HEK293 (cell line): Measurements from ENCODE around the gene NME5.

Source experiments
- CTCF ChIA-PET: fragments of 350-600 bp; formaldehyde crosslinking; extraction: SDS; loops from one replicate; lab custom pipeline; 2021; ENCODE audit warnings: antibody characterized with exemption; lab: Yijun Ruan, JAX
- POLR2A ChIA-PET: fragments of 300-600 bp; formaldehyde crosslinking; extraction: SDS; loops from one replicate; lab custom pipeline; 2020; ENCODE audit warnings: antibody characterized with exemption, inconsistent platforms; lab: Yijun Ruan, JAX
- H3K27ac ChIP-seq: fragments of 200-500 bp; sonication (Bioruptor generic); 2 replicates; pipeline ENCODE4 v1.5.1; 2014; ENCODE audit warnings: low read depth, low read length, control low read depth, inconsistent platforms; ENCODE audit errors: extremely low read depth
- H3K36me3 ChIP-seq, 2 experiments: fragments of 200-500 bp in 1 of 2; sonication (Bioruptor generic) in 1 of 2; 1 replicate in 1 of 2; 2 replicates in 1 of 2; pipeline ENCODE4 v1.5.1; 2014 to 2017; ENCODE audit warnings: inconsistent platforms in 2 of 2, low read length in 2 of 2; ENCODE audit not compliant: control insufficient read depth in 2 of 2, insufficient read depth in 1 of 2
- H3K4me1 ChIP-seq: fragments of 200-500 bp; sonication (Bioruptor generic); 2 replicates; pipeline ENCODE4 v1.5.1; 2014; ENCODE audit warnings: mild to moderate bottlenecking, low read length, inconsistent platforms; ENCODE audit not compliant: control insufficient read depth, insufficient read depth
- H3K4me3 ChIP-seq: 2 replicates; pipeline ENCODE4 v1.5.1; 2011; ENCODE audit warnings: low read depth, mild to moderate bottlenecking, control low read depth, low read length, moderate library complexity
- H3K9me3 ChIP-seq: fragments of 200-500 bp; sonication (Bioruptor generic); 2 replicates; pipeline ENCODE4 v1.5.1; 2014; ENCODE audit warnings: low read depth, low read length, inconsistent platforms; ENCODE audit not compliant: control insufficient read depth, insufficient read depth
- HOXA7 ChIP-seq: sonication (generic); formaldehyde crosslinking; IDR thresholded peaks from 2 replicates; pipeline ENCODE4 v1.8.1; 2022; ENCODE audit warnings: missing genetic modification reagents, borderline replicate concordance
- KLF10 ChIP-seq: fragments of 450-650 bp; IDR thresholded peaks from 2 replicates; pipeline ENCODE4 v1.5.1; 2018; ENCODE audit warnings: missing biosample characterization, mild to moderate bottlenecking, missing genetic modification characterization
- KLF7 ChIP-seq: fragments of 450-650 bp; formaldehyde crosslinking; IDR thresholded peaks from 2 replicates; pipeline ENCODE4 v1.5.1; 2016; ENCODE audit warnings: missing biosample characterization, missing genetic modification characterization, borderline replicate concordance
- OSR2 ChIP-seq: fragments of 450-650 bp; formaldehyde crosslinking; IDR thresholded peaks from 2 replicates; pipeline ENCODE4 v1.5.1; 2016; ENCODE audit warnings: missing biosample characterization, missing genetic modification characterization
- PATZ1 ChIP-seq: fragments of 450-650 bp; formaldehyde crosslinking; IDR thresholded peaks from 2 replicates; pipeline ENCODE4 v1.5.1; 2016; ENCODE audit warnings: missing biosample characterization, missing genetic modification characterization
- ZBTB7A ChIP-seq: fragments of 450-650 bp; formaldehyde crosslinking; IDR thresholded peaks from 2 replicates; pipeline ENCODE4 v1.5.1; 2016; ENCODE audit warnings: low read depth, missing biosample characterization, missing genetic modification characterization
- ZFHX2 ChIP-seq: fragments of 450-650 bp; formaldehyde crosslinking; conservative IDR thresholded peaks from 2 replicates; pipeline ENCODE4 v1.5.1; 2016; ENCODE audit warnings: missing biosample characterization, missing genetic modification characterization
- ZNF138 ChIP-seq: fragments of 450-650 bp; formaldehyde crosslinking; IDR thresholded peaks from 2 replicates; pipeline ENCODE4 v1.5.1; 2016; ENCODE audit warnings: missing biosample characterization, missing genetic modification characterization, borderline replicate concordance
- ZNF146 ChIP-seq: fragments of 450-650 bp; formaldehyde crosslinking; IDR thresholded peaks from 2 replicates; pipeline ENCODE4 v1.5.1; 2016; ENCODE audit warnings: missing biosample characterization, missing genetic modification characterization
- ZNF24 ChIP-seq: fragments of 450-650 bp; formaldehyde crosslinking; IDR thresholded peaks from 2 replicates; pipeline ENCODE4 v1.5.1; 2016; ENCODE audit warnings: missing biosample characterization, missing genetic modification characterization
- ZNF335 ChIP-seq: fragments of 450-650 bp; formaldehyde crosslinking; conservative IDR thresholded peaks from 2 replicates; pipeline ENCODE4 v1.5.1; 2016; ENCODE audit warnings: missing biosample characterization, missing genetic modification characterization
- ZNF341 ChIP-seq: fragments of 450-650 bp; formaldehyde crosslinking; IDR thresholded peaks from 2 replicates; pipeline ENCODE4; 2016; ENCODE audit warnings: low read depth, missing biosample characterization, missing genetic modification characterization
- ZNF37A ChIP-seq: fragments of 450-650 bp; IDR thresholded peaks from 2 replicates; pipeline ENCODE4 v1.5.1; 2018; ENCODE audit warnings: missing biosample characterization, missing genetic modification characterization
- ZNF423 ChIP-seq: fragments of 450-650 bp; formaldehyde crosslinking; IDR thresholded peaks from 2 replicates; pipeline ENCODE4 v1.5.1; 2016; ENCODE audit warnings: missing biosample characterization, missing genetic modification characterization
- ZNF571 ChIP-seq: fragments of 450-650 bp; formaldehyde crosslinking; IDR thresholded peaks from 2 replicates; pipeline ENCODE4 v1.5.0; 2017; ENCODE audit warnings: missing biosample characterization, missing genetic modification characterization
- ZNF623 ChIP-seq: fragments of 450-650 bp; formaldehyde crosslinking; IDR thresholded peaks from 2 replicates; pipeline ENCODE4 v1.5.1; 2016; ENCODE audit warnings: missing biosample characterization, missing genetic modification characterization
- ZNF660 ChIP-seq: fragments of 450-650 bp; IDR thresholded peaks from 2 replicates; pipeline ENCODE4 v1.5.1; 2018; ENCODE audit warnings: missing biosample characterization, mild to moderate bottlenecking, missing genetic modification characterization
- ZNF843 ChIP-seq: fragments of 450-650 bp; formaldehyde crosslinking; IDR thresholded peaks from 2 replicates; pipeline ENCODE4 v1.5.1; 2016; ENCODE audit warnings: missing biosample characterization, missing genetic modification characterization
- ZSCAN23 ChIP-seq: fragments of 450-650 bp; formaldehyde crosslinking; IDR thresholded peaks from 2 replicates; pipeline ENCODE4 v1.5.1; 2016; ENCODE audit warnings: missing biosample characterization, missing genetic modification characterization
- ZSCAN4 ChIP-seq: fragments of 450-650 bp; formaldehyde crosslinking; IDR thresholded peaks from 2 replicates; pipeline ENCODE4 v1.5.1; 2017; ENCODE audit warnings: missing biosample characterization, missing genetic modification characterization
- ZXDB ChIP-seq: fragments of 450-650 bp; formaldehyde crosslinking; IDR thresholded peaks from 2 replicates; pipeline ENCODE4 v1.5.1; 2016; ENCODE audit warnings: missing biosample characterization, missing genetic modification characterization
- TF ChIP-seq, protein P1 (sequence below): fragments of 450-650 bp; formaldehyde crosslinking; IDR thresholded peaks from 2 replicates; pipeline ENCODE4 v1.5.1; 2016; ENCODE audit warnings: missing biosample characterization, missing genetic modification characterization
- TF ChIP-seq, protein P2 (sequence below): fragments of 450-650 bp; formaldehyde crosslinking; IDR thresholded peaks from 2 replicates; pipeline ENCODE4 v1.5.1; 2016; ENCODE audit warnings: missing biosample characterization, missing genetic modification characterization
- TF ChIP-seq, protein P3 (sequence below): fragments of 450-650 bp; formaldehyde crosslinking; IDR thresholded peaks from 2 replicates; pipeline ENCODE4 v1.5.1; 2016; ENCODE audit warnings: missing biosample characterization, missing genetic modification characterization, low read depth
- TF ChIP-seq, protein P4 (sequence below): fragments of 450-650 bp; formaldehyde crosslinking; IDR thresholded peaks from 2 replicates; pipeline ENCODE4; 2016; ENCODE audit warnings: missing biosample characterization, missing genetic modification characterization

The NME5 gene

GRCh38 chr5:138110266-138110963 is 28.8 kb downstream of the NME5 start:
- peaks cover 22% of the 10 kb centered on the region for H3K4me1 ChIP-seq
- H3K36me3 ChIP-seq, result no peaks in the 10 kb centered on the region
- H3K4me3 ChIP-seq, result no peak overlapping the region
- H3K27ac ChIP-seq, result peak overlapping the region; percentile 13; the same call in 1 of the 2 replicates
- POLR2A ChIA-PET, result interaction anchor here (0.9 to 1.3 kb wide), 2 partner anchors 356 to 357 kb away, joined by 3 to 6 read pairs; partner anchors contain the start of gene HNRNPA0
- CTCF ChIA-PET, result interaction anchor here (0.5 to 2.6 kb wide), 16 partner anchors 9 to 492 kb away, joined by 3 to 16 read pairs (median 3); partner anchors contain the start of genes KDM3B and WNT8A
- no peaks in the 10 kb centered on the region for H3K9me3 ChIP-seq
- TF ChIP-seq KLF10 (tag by site-specific recombination), result 0 out of 2 replicates have a peak, but pooled peaks have one; percentile 8
- TF ChIP-seq ZNF335 (tag by site-specific recombination), result peak; percentile 36; the same call in 1 of the 2 replicates
- peak; percentile 82 for TF ChIP-seq ZNF843 (tag by site-specific recombination)
- TF ChIP-seq ZNF138 (tag by site-specific recombination), result no peak
- peak; percentile 92 for TF ChIP-seq OSR2 (tag by site-specific recombination)
- TF ChIP-seq ZNF423 (tag by site-specific recombination), result peak; percentile 97
- peak; percentile 38; the same call in 1 of the 2 replicates for TF ChIP-seq ZNF660 (tag by site-specific recombination)
- TF ChIP-seq ZBTB7A (tag by site-specific recombination), result no peak
- peak; percentile 43; the same call in 1 of the 2 replicates for TF ChIP-seq ZSCAN23 (tag by site-specific recombination)
- TF ChIP-seq ZSCAN4 (tag by site-specific recombination), result no peak
- peak; percentile 43; the same call in 1 of the 2 replicates for TF ChIP-seq ZNF341 (tag by site-specific recombination)
- TF ChIP-seq, protein P1, sequence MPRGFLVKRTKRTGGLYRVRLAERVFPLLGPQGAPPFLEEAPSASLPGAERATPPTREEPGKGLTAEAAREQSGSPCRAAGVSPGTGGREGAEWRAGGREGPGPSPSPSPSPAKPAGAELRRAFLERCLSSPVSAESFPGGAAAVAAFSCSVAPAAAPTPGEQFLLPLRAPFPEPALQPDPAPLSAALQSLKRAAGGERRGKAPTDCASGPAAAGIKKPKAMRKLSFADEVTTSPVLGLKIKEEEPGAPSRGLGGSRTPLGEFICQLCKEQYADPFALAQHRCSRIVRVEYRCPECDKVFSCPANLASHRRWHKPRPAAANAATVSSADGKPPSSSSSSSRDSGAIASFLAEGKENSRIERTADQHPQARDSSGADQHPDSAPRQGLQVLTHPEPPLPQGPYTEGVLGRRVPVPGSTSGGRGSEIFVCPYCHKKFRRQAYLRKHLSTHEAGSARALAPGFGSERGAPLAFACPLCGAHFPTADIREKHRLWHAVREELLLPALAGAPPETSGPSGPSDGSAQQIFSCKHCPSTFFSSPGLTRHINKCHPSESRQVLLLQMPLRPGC (tag by site-specific recombination), result peak; percentile 73; the same call in 1 of the 2 replicates
- no peak for TF ChIP-seq HOXA7 (CRISPR knock-in tag)
- TF ChIP-seq, protein P2, sequence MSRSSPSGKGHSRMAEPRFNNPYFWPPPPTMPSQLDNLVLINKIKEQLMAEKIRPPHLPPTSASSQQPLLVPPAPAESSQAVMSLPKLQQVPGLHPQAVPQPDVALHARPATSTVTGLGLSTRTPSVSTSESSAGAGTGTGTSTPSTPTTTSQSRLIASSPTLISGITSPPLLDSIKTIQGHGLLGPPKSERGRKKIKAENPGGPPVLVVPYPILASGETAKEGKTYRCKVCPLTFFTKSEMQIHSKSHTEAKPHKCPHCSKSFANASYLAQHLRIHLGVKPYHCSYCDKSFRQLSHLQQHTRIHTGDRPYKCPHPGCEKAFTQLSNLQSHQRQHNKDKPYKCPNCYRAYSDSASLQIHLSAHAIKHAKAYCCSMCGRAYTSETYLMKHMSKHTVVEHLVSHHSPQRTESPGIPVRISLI (tag by site-specific recombination), result no peak
- TF ChIP-seq PATZ1 (tag by site-specific recombination), result peak; percentile 47; the same call in 1 of the 2 replicates
- no peak for TF ChIP-seq ZNF571
- no peak for TF ChIP-seq KLF7 (tag by site-specific recombination)
- TF ChIP-seq ZXDB (tag by site-specific recombination), result peak; percentile 48
- no peak for TF ChIP-seq ZNF146 (tag by site-specific recombination)
- TF ChIP-seq ZNF37A, result no peak
- TF ChIP-seq ZFHX2, result 0 out of 2 replicates have a peak, but pooled peaks have one; percentile 11
- 0 out of 2 replicates have a peak, but pooled peaks have one; percentile 30 for TF ChIP-seq ZNF24 (tag by site-specific recombination)
- TF ChIP-seq, protein P3, sequence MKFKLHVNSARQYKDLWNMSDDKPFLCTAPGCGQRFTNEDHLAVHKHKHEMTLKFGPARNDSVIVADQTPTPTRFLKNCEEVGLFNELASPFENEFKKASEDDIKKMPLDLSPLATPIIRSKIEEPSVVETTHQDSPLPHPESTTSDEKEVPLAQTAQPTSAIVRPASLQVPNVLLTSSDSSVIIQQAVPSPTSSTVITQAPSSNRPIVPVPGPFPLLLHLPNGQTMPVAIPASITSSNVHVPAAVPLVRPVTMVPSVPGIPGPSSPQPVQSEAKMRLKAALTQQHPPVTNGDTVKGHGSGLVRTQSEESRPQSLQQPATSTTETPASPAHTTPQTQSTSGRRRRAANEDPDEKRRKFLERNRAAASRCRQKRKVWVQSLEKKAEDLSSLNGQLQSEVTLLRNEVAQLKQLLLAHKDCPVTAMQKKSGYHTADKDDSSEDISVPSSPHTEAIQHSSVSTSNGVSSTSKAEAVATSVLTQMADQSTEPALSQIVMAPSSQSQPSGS (tag by site-specific recombination), result no peak
- no peak for TF ChIP-seq ZNF623 (tag by site-specific recombination)
- TF ChIP-seq, protein P4, sequence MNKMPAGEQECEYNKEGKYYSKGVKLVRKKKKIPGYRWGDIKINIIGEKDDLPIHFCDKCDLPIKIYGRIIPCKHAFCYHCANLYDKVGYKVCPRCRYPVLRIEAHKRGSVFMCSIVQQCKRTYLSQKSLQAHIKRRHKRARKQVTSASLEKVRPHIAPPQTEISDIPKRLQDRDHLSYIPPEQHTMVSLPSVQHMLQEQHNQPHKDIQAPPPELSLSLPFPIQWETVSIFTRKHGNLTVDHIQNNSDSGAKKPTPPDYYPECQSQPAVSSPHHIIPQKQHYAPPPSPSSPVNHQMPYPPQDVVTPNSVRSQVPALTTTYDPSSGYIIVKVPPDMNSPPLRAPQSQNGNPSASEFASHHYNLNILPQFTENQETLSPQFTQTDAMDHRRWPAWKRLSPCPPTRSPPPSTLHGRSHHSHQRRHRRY (tag by site-specific recombination), result no peak
